ENCODE results near the gene TBC1D32. TPM values are rescaled to one million over a fixed set of nuclear protein-coding genes. Genes with fewer than 3 reads are reported as not detected.

Gene TBC1D32
- total RNA-seq, 1 experiment from 2014 or later, result 9.0 TPM

DNA sequence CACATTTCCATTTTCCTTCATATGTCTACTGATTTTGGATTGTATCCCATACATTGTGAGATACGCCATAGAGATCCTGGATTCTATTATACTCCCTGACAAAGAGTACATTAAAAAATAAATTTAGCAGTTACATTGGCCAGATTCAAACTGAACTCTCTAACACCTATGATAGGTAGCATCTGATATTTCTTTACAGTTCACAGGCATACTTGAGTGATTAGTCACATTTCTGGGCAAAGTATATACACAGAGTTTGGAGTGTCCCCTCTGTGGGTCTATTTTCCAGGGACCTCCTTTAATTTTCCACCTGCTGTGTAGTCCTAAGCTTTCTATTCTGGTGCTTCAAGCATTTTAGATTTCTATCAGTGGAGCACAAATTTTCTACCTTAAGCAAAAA lies 96.4 kb downstream of the TBC1D32 start:
- Histone ChIP-seq H3K23me2 (ENCODE audit: insufficient read length, low read depth, low read length, poor library complexity, severe bottlenecking) (no peaks in the 10 kb centered on the region), H3T11ph (ENCODE audit: low read length) (no peak overlapping the region), H4K91ac (ENCODE audit: insufficient read length, low read depth, low read length) (no peak overlapping the region), H3K56ac (ENCODE audit: insufficient read length, low read depth, low read length) (no peak overlapping the region), H3K27ac (ENCODE audit: insufficient read length, low read depth, low read length) (no peak overlapping the region), H3K9ac (ENCODE audit: extremely low read depth, insufficient read length, low read length) (no peak overlapping the region), H3K4me2 (ENCODE audit: insufficient read depth, insufficient read length, low read length) (no peak overlapping the region), H3K79me2 (ENCODE audit: insufficient read depth, low read length) (no peaks in the 10 kb centered on the region), H4K5ac (ENCODE audit: insufficient read length, low read depth, low read length) (no peak overlapping the region), H3K23ac (ENCODE audit: insufficient read length, low read depth, low read length) (no peak overlapping the region), H2AK5ac (ENCODE audit: insufficient read length, low read length) (no peak overlapping the region), H2BK20ac (ENCODE audit: low read depth, low read length, poor library complexity, severe bottlenecking) (no peak overlapping the region), H2BK12ac (ENCODE audit: insufficient read length, low read depth, low read length) (no peak overlapping the region), H4K8ac (replicated peaks; ENCODE audit: insufficient read length, low read depth, low read length) (no peak overlapping the region), H3K9me3 (ENCODE audit: control insufficient read depth, low read depth, low read length) (no peaks in the 10 kb centered on the region), H2BK15ac (ENCODE audit: low read depth, low read length) (no peak overlapping the region), H3K14ac (ENCODE audit: insufficient read depth, low read length) (no peak overlapping the region), H3K4me1 (ENCODE audit: insufficient read depth, low read length) (no peaks in the 10 kb centered on the region), H3K18ac (ENCODE audit: insufficient read length, low read depth, low read length) (no peak overlapping the region), H2BK120ac (ENCODE audit: low read depth, low read length, poor library complexity, severe bottlenecking) (no peak overlapping the region), H3K79me1 (ENCODE audit: insufficient read depth, low read depth, low read length, poor library complexity, severe bottlenecking) (no peaks in the 10 kb centered on the region), H3K4ac (ENCODE audit: low read depth, low read length) (no peak overlapping the region), H3K27me3 (ENCODE audit: insufficient read depth, low read length) (no peaks in the 10 kb centered on the region), H2AFZ (ENCODE audit: low read length) (no peak overlapping the region), H2BK5ac (ENCODE audit: insufficient read length, low read length) (no peak overlapping the region), H4K20me1 (ENCODE audit: control insufficient read depth, insufficient read depth, insufficient read length) (no peaks in the 10 kb centered on the region)
- H3K36me3 Mint-ChIP-seq (ENCODE audit: insufficient read depth in 1 of 3, low read depth in 3 of 3), result peaks cover 3 to 16% (median 6%) of the 10 kb centered on the region in 3 experiments
- DNase-seq, result no peak
- no peaks in the 10 kb centered on the region for H3K9me3 Mint-ChIP-seq
- H3K4me3 Mint-ChIP-seq, result no peak overlapping the region
- TF ChIP-seq, protein P1, sequence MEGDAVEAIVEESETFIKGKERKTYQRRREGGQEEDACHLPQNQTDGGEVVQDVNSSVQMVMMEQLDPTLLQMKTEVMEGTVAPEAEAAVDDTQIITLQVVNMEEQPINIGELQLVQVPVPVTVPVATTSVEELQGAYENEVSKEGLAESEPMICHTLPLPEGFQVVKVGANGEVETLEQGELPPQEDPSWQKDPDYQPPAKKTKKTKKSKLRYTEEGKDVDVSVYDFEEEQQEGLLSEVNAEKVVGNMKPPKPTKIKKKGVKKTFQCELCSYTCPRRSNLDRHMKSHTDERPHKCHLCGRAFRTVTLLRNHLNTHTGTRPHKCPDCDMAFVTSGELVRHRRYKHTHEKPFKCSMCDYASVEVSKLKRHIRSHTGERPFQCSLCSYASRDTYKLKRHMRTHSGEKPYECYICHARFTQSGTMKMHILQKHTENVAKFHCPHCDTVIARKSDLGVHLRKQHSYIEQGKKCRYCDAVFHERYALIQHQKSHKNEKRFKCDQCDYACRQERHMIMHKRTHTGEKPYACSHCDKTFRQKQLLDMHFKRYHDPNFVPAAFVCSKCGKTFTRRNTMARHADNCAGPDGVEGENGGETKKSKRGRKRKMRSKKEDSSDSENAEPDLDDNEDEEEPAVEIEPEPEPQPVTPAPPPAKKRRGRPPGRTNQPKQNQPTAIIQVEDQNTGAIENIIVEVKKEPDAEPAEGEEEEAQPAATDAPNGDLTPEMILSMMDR (conservative IDR thresholded peaks at IDR 0.05), result no peak
- H3K4me1 Mint-ChIP-seq, result peaks cover 13% of the 10 kb centered on the region in 2 experiments
- no peaks in the 10 kb centered on the region for H3K27me3 Mint-ChIP-seq (ENCODE audit: low read depth)
- H3K27ac Mint-ChIP-seq, result no peak overlapping the region
- no CpG with 5 or more reads among the region's 1 CpG for WGBS (ENCODE audit: extremely low coverage, insufficient read length, low lambda C conversion rate)
